ENCODE data around the gene MEPE. TPM values are rescaled to one million over a fixed set of nuclear protein-coding genes. Genes with fewer than 3 reads are reported as not detected.

The MEPE gene
- total and polyA plus RNA-seq, 2 donors, result 0.24 to 0.59 TPM

GRCh38 chr4:87851953-87852352, 19.2 kb downstream of the MEPE start:
- no peaks in the 10 kb centered on the region for H3K36me3 ChIP-seq (ENCODE audit: control insufficient read depth in 2 of 2, insufficient read depth in 2 of 2, low read length in 1 of 2)
- H3K4me1 ChIP-seq (ENCODE audit: control insufficient read depth in 2 of 2, insufficient read depth in 2 of 2, low read length in 2 of 2), result peaks cover 0 to 3% of the 10 kb centered on the region in 2 donors
- no peaks in the 10 kb centered on the region for H3K9me3 ChIP-seq (ENCODE audit: control insufficient read depth in 2 of 2, insufficient read depth in 1 of 2, low read length in 1 of 2)
- no peaks in the 10 kb centered on the region for H3K27me3 ChIP-seq (ENCODE audit: control insufficient read depth in 2 of 2, insufficient read depth in 1 of 2, low read length in 1 of 2)
- H3K4me3 ChIP-seq (ENCODE audit: low read length in 2 of 2), result no peak overlapping the region
- DNase-seq (ENCODE audit: low read depth in 6 of 9, low spot score in 9 of 9), result no peak
- no peak overlapping the region for H3K27ac ChIP-seq (ENCODE audit: low read depth in 1 of 2, low read length in 1 of 2)
- 92% methylated on average over 4 of the region's 4 CpGs for WGBS

GRCh38 chr4:87853108-87853507, 20.3 kb downstream of the MEPE start:
- Histone ChIP-seq H3K4me3 (ENCODE audit: low read length in 2 of 2) (no peak overlapping the region), H3K36me3 (ENCODE audit: control insufficient read depth in 2 of 2, insufficient read depth in 2 of 2, low read length in 1 of 2) (no peaks in the 10 kb centered on the region), H3K27me3 (ENCODE audit: control insufficient read depth in 2 of 2, insufficient read depth in 1 of 2, low read length in 1 of 2) (no peaks in the 10 kb centered on the region), H3K4me1 (ENCODE audit: control insufficient read depth in 2 of 2, insufficient read depth in 2 of 2, low read length in 2 of 2) (peaks cover 0 to 3% of the 10 kb centered on the region in 2 donors), H3K9me3 (ENCODE audit: control insufficient read depth in 2 of 2, insufficient read depth in 1 of 2, low read length in 1 of 2) (no peaks in the 10 kb centered on the region), H3K27ac (ENCODE audit: low read depth in 1 of 2, low read length in 1 of 2) (no peak overlapping the region)
- DNase-seq (ENCODE audit: low read depth in 6 of 9, low spot score in 9 of 9), result peak in 3 of 9 donors; percentile 17 to 53 (median 28)
- 4% methylated on average over 3 of the region's 3 CpGs for WGBS

- no peak for DNase-seq (ENCODE audit: low read depth in 6 of 9, low spot score in 9 of 9)
- peaks cover 0 to 1% of the 10 kb centered on the region in 2 donors for H3K4me1 ChIP-seq (ENCODE audit: control insufficient read depth in 2 of 2, insufficient read depth in 2 of 2, low read length in 2 of 2)
- H3K9me3 ChIP-seq (ENCODE audit: control insufficient read depth in 2 of 2, insufficient read depth in 1 of 2, low read length in 1 of 2), result no peaks in the 10 kb centered on the region
- no peak overlapping the region for H3K27ac ChIP-seq (ENCODE audit: low read depth in 1 of 2, low read length in 1 of 2)
- no peaks in the 10 kb centered on the region for H3K27me3 ChIP-seq (ENCODE audit: control insufficient read depth in 2 of 2, insufficient read depth in 1 of 2, low read length in 1 of 2)
- no peaks in the 10 kb centered on the region for H3K36me3 ChIP-seq (ENCODE audit: control insufficient read depth in 2 of 2, insufficient read depth in 2 of 2, low read length in 1 of 2)
- no peak overlapping the region for H3K4me3 ChIP-seq (ENCODE audit: low read length in 2 of 2)
Observed at GRCh38 chr4:87853891-87854290, 21.1 kb downstream of the MEPE start.

GRCh38 chr4:87855559-87855958, 22.8 kb downstream of the MEPE start:
- H3K4me1 ChIP-seq (ENCODE audit: control insufficient read depth in 2 of 2, insufficient read depth in 2 of 2, low read length in 2 of 2), result no peaks in the 10 kb centered on the region
- H3K27me3 ChIP-seq (ENCODE audit: control insufficient read depth in 2 of 2, insufficient read depth in 1 of 2, low read length in 1 of 2), result no peaks in the 10 kb centered on the region
- no peak overlapping the region for H3K27ac ChIP-seq (ENCODE audit: low read depth in 1 of 2, low read length in 1 of 2)
- H3K4me3 ChIP-seq (ENCODE audit: low read length in 2 of 2), result no peak overlapping the region
- no peaks in the 10 kb centered on the region for H3K9me3 ChIP-seq (ENCODE audit: control insufficient read depth in 2 of 2, insufficient read depth in 1 of 2, low read length in 1 of 2)
- DNase-seq (ENCODE audit: low read depth in 6 of 9, low spot score in 9 of 9), result no peak
- WGBS, result 45% methylated on average over 8 of the region's 8 CpGs
- no peaks in the 10 kb centered on the region for H3K36me3 ChIP-seq (ENCODE audit: control insufficient read depth in 2 of 2, insufficient read depth in 2 of 2, low read length in 1 of 2)

- WGBS, result 88% methylated on average over 1 of the region's 1 CpG
- no peaks in the 10 kb centered on the region for H3K4me1 ChIP-seq (ENCODE audit: control insufficient read depth in 2 of 2, insufficient read depth in 2 of 2, low read length in 2 of 2)
- H3K27ac ChIP-seq (ENCODE audit: low read depth in 1 of 2, low read length in 1 of 2), result no peak overlapping the region
- no peak overlapping the region for H3K4me3 ChIP-seq (ENCODE audit: low read length in 2 of 2)
- H3K36me3 ChIP-seq (ENCODE audit: control insufficient read depth in 2 of 2, insufficient read depth in 2 of 2, low read length in 1 of 2), result no peaks in the 10 kb centered on the region
- H3K27me3 ChIP-seq (ENCODE audit: control insufficient read depth in 2 of 2, insufficient read depth in 1 of 2, low read length in 1 of 2), result no peaks in the 10 kb centered on the region
- DNase-seq (ENCODE audit: low read depth in 6 of 9, low spot score in 9 of 9), result no peak
- no peaks in the 10 kb centered on the region for H3K9me3 ChIP-seq (ENCODE audit: control insufficient read depth in 2 of 2, insufficient read depth in 1 of 2, low read length in 1 of 2)
Observed at GRCh38 chr4:87856816-87857215, 24.0 kb downstream of the MEPE start.

- no peak for DNase-seq (ENCODE audit: low read depth in 6 of 9, low spot score in 9 of 9)
- 60% methylated on average over 5 of the region's 5 CpGs for WGBS
- Histone ChIP-seq H3K36me3 (ENCODE audit: control insufficient read depth in 2 of 2, insufficient read depth in 2 of 2, low read length in 1 of 2) (no peaks in the 10 kb centered on the region), H3K4me3 (ENCODE audit: low read length in 2 of 2) (no peak overlapping the region), H3K27me3 (ENCODE audit: control insufficient read depth in 2 of 2, insufficient read depth in 1 of 2, low read length in 1 of 2) (no peaks in the 10 kb centered on the region), H3K9me3 (ENCODE audit: control insufficient read depth in 2 of 2, insufficient read depth in 1 of 2, low read length in 1 of 2) (no peaks in the 10 kb centered on the region), H3K27ac (ENCODE audit: low read depth in 1 of 2, low read length in 1 of 2) (no peak overlapping the region), H3K4me1 (ENCODE audit: control insufficient read depth in 2 of 2, insufficient read depth in 2 of 2, low read length in 2 of 2) (no peaks in the 10 kb centered on the region)
Observed at GRCh38 chr4:87857789-87858188, 25.0 kb downstream of the MEPE start.

GRCh38 chr4:87862236-87862635, 29.5 kb downstream of the MEPE start:
- H3K4me1 ChIP-seq (ENCODE audit: control insufficient read depth in 2 of 2, insufficient read depth in 2 of 2, low read length in 2 of 2), result no peaks in the 10 kb centered on the region
- no peak overlapping the region for H3K27ac ChIP-seq (ENCODE audit: low read depth in 1 of 2, low read length in 1 of 2)
- H3K4me3 ChIP-seq (ENCODE audit: low read length in 2 of 2), result no peak overlapping the region
- H3K9me3 ChIP-seq (ENCODE audit: control insufficient read depth in 2 of 2, insufficient read depth in 1 of 2, low read length in 1 of 2), result no peaks in the 10 kb centered on the region
- H3K27me3 ChIP-seq (ENCODE audit: control insufficient read depth in 2 of 2, insufficient read depth in 1 of 2, low read length in 1 of 2), result no peaks in the 10 kb centered on the region
- no peaks in the 10 kb centered on the region for H3K36me3 ChIP-seq (ENCODE audit: control insufficient read depth in 2 of 2, insufficient read depth in 2 of 2, low read length in 1 of 2)
- 97% methylated on average over 2 of the region's 2 CpGs for WGBS
- DNase-seq (ENCODE audit: low read depth in 6 of 9, low spot score in 9 of 9), result no peak

GRCh38 chr4:87863486-87863885, 30.7 kb downstream of the MEPE start:
- no peak for DNase-seq (ENCODE audit: low read depth in 6 of 9, low spot score in 9 of 9)
- 95% methylated on average over 23 of the region's 23 CpGs for WGBS

GRCh38 chr4:87864321-87864720, 31.6 kb downstream of the MEPE start:
- no peaks in the 10 kb centered on the region for H3K27me3 ChIP-seq (ENCODE audit: control insufficient read depth in 2 of 2, insufficient read depth in 1 of 2, low read length in 1 of 2)

More at GRCh38 chr4:87863486-87863885, 30.7 kb downstream of the MEPE start:
- Histone ChIP-seq H3K9me3 (ENCODE audit: control insufficient read depth in 2 of 2, insufficient read depth in 1 of 2, low read length in 1 of 2) (no peaks in the 10 kb centered on the region), H3K27ac (ENCODE audit: low read depth in 1 of 2, low read length in 1 of 2) (no peak overlapping the region), H3K4me1 (ENCODE audit: control insufficient read depth in 2 of 2, insufficient read depth in 2 of 2, low read length in 2 of 2) (no peaks in the 10 kb centered on the region), H3K4me3 (ENCODE audit: low read length in 2 of 2) (no peak overlapping the region), H3K36me3 (ENCODE audit: control insufficient read depth in 2 of 2, insufficient read depth in 2 of 2, low read length in 1 of 2) (no peaks in the 10 kb centered on the region), H3K27me3 (ENCODE audit: control insufficient read depth in 2 of 2, insufficient read depth in 1 of 2, low read length in 1 of 2) (no peaks in the 10 kb centered on the region)

GRCh38 chr4:87865288-87865687, 32.5 kb downstream of the MEPE start:
- no peaks in the 10 kb centered on the region for H3K27me3 ChIP-seq (ENCODE audit: control insufficient read depth in 2 of 2, insufficient read depth in 1 of 2, low read length in 1 of 2)
- H3K4me3 ChIP-seq (ENCODE audit: low read length in 2 of 2), result no peak overlapping the region
- H3K36me3 ChIP-seq (ENCODE audit: control insufficient read depth in 2 of 2, insufficient read depth in 2 of 2, low read length in 1 of 2), result no peaks in the 10 kb centered on the region
- no peaks in the 10 kb centered on the region for H3K9me3 ChIP-seq (ENCODE audit: control insufficient read depth in 2 of 2, insufficient read depth in 1 of 2, low read length in 1 of 2)
- no peak overlapping the region for H3K27ac ChIP-seq (ENCODE audit: low read depth in 1 of 2, low read length in 1 of 2)
- no peaks in the 10 kb centered on the region for H3K4me1 ChIP-seq (ENCODE audit: control insufficient read depth in 2 of 2, insufficient read depth in 2 of 2, low read length in 2 of 2)
- WGBS, result 74% methylated on average over 3 of the region's 3 CpGs
- no peak for DNase-seq (ENCODE audit: low read depth in 6 of 9, low spot score in 9 of 9)

More at GRCh38 chr4:87864321-87864720, 31.6 kb downstream of the MEPE start:
- Histone ChIP-seq H3K4me1 (ENCODE audit: control insufficient read depth in 2 of 2, insufficient read depth in 2 of 2, low read length in 2 of 2) (no peaks in the 10 kb centered on the region), H3K4me3 (ENCODE audit: low read length in 2 of 2) (no peak overlapping the region), H3K27ac (ENCODE audit: low read depth in 1 of 2, low read length in 1 of 2) (no peak overlapping the region), H3K9me3 (ENCODE audit: control insufficient read depth in 2 of 2, insufficient read depth in 1 of 2, low read length in 1 of 2) (no peaks in the 10 kb centered on the region), H3K36me3 (ENCODE audit: control insufficient read depth in 2 of 2, insufficient read depth in 2 of 2, low read length in 1 of 2) (no peaks in the 10 kb centered on the region)
- DNase-seq (ENCODE audit: low read depth in 6 of 9, low spot score in 9 of 9), result no peak
- 97% methylated on average over 2 of the region's 2 CpGs for WGBS
